MM.1S (cell line): ENCODE data around the gene LYZL6.

Experiments used
- DNase-seq: peaks from one replicate; pipeline ENCODE4 v3.0.0-alpha.2; 2015
- H2AFZ ChIP-seq: fragments of 300-600 bp; sonication (generic); 2 replicates; pipeline ENCODE4 v1.6.0; 2016; ENCODE audit warnings: antibody characterized with exemption, low read length
- H3F3A ChIP-seq: fragments of 300-600 bp; sonication (generic); 2 replicates; pipeline ENCODE4 v1.6.1; 2016; ENCODE audit warnings: mild to moderate bottlenecking, antibody characterized with exemption, low read length, moderate library complexity, mixed read lengths; ENCODE audit not compliant: insufficient read depth
- H3K27ac ChIP-seq: fragments of 300-600 bp; sonication (generic); 2 replicates; pipeline ENCODE4 v1.5.1; 2016; ENCODE audit warnings: mild to moderate bottlenecking, low read length
- H3K27me3 ChIP-seq: fragments of 300-600 bp; sonication (generic); replicated peaks from 2 replicates; pipeline ENCODE4 v1.6.0; 2016; ENCODE audit warnings: low read length; ENCODE audit not compliant: insufficient read depth
- H3K36me3 ChIP-seq: fragments of 300-600 bp; sonication (generic); replicated peaks from 2 replicates; pipeline ENCODE4 v1.6.1; 2016; ENCODE audit warnings: mild to moderate bottlenecking, low read length, mixed read lengths; ENCODE audit not compliant: insufficient read depth
- H3K4me1 ChIP-seq: fragments of 300-600 bp; sonication (generic); 2 replicates; pipeline ENCODE4 v1.6.1; 2016; ENCODE audit warnings: low read length, mixed read lengths
- H3K4me2 ChIP-seq: fragments of 300-600 bp; sonication (generic); 2 replicates; pipeline ENCODE4 v1.6.0; 2016; ENCODE audit warnings: low read depth, low read length
- H3K4me3 ChIP-seq: fragments of 300-600 bp; sonication (generic); 2 replicates; pipeline ENCODE4 v1.5.1; 2016; ENCODE audit warnings: low read length, mixed read lengths
- H3K79me2 ChIP-seq: fragments of 300-600 bp; sonication (generic); 2 replicates; pipeline ENCODE4 v1.6.1; 2016; ENCODE audit warnings: mixed run types, low read length, mixed read lengths
- H3K9ac ChIP-seq: fragments of 300-600 bp; sonication (generic); 2 replicates; pipeline ENCODE4 v1.6.1; 2016; ENCODE audit warnings: low read length, mixed read lengths
- H3K9me2 ChIP-seq: fragments of 300-600 bp; sonication (generic); replicated peaks from 2 replicates; pipeline ENCODE4 v1.6.1; 2016; ENCODE audit warnings: mild to moderate bottlenecking, low read length, mixed read lengths; ENCODE audit not compliant: insufficient read depth
- H3K9me3 ChIP-seq: fragments of 300-600 bp; sonication (generic); replicated peaks from 2 replicates; pipeline ENCODE4 v1.6.1; 2016; ENCODE audit warnings: mild to moderate bottlenecking, low read length, mixed read lengths; ENCODE audit not compliant: insufficient read depth
- H4K20me1 ChIP-seq: fragments of 300-600 bp; sonication (generic); 2 replicates; pipeline ENCODE4 v1.6.1; 2016; ENCODE audit warnings: mild to moderate bottlenecking, low read length, moderate library complexity, mixed read lengths; ENCODE audit not compliant: insufficient read depth
- EZH2 ChIP-seq: fragments of 300-600 bp; sonication (generic); optimal IDR thresholded peaks from 2 replicates; pipeline ENCODE3; 2017; ENCODE audit warnings: low read depth, mild to moderate bottlenecking, antibody characterized with exemption, low read length, mixed read lengths
- EZH2phosphoT487 ChIP-seq: fragments of 300-600 bp; sonication (generic); IDR thresholded peaks from 2 replicates; pipeline ENCODE4 v1.6.1; 2018; ENCODE audit warnings: antibody characterized with exemption, low read length
- TF ChIP-seq, protein P1 (sequence below): fragments of 300-600 bp; sonication (generic); IDR thresholded peaks from 2 replicates; pipeline ENCODE4 v1.5.1; 2016; ENCODE audit warnings: antibody characterized with exemption, low read length, mixed read lengths

Gene LYZL6

DNA sequence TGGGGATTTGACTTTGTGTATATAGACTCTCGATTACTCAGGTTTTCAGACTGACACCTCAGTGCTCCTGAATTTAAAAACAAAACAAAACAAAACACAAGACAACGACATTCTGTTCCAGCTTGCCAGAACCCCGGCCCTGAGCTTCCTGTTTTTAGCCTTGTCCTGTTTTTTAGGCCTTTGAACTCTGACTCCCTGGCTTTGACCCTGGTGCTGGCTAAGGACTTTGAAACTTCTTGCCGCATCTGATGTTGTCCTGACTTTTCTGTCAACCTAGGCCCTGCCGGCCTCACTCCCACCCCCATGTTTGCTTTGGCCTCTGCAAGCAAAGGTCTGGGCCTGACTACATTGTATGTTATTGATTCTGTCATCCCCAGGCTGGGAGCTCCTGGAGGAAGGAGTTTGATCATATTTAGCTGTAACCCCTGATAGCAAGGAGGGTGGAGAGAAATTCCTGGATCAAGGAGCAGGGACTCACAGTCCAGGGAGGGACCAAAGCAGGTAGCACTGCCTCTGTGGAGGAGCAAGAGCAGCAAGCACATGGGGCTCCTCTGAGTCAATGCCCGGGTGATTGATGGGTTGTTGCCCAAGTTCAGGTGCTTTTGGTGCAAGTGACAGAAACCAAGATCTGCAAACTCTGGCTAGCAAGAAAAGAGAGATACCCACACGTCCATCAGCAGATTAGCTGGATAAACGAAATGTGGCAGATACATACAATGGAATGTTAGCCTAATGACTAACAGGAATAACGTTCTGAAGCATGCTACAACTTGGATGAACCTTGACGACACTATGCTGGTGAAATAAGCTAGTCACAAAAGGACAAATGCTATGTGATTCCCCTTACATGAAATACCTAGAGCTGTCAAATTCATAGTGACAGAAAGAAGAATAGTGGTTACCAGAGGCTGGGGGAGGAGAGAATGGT, 30.1 kb upstream of the LYZL6 start:
- Histone ChIP-seq H3F3A (no peaks in the 10 kb centered on the region), H3K79me2 (no peaks in the 10 kb centered on the region), H3K4me2 (no peak overlapping the region), H2AFZ (no peak overlapping the region), H3K4me3 (no peak overlapping the region), H3K36me3 (no peaks in the 10 kb centered on the region), H3K27ac (no peak overlapping the region), H3K4me1 (peaks cover 15% of the 10 kb centered on the region), H3K27me3 (no peaks in the 10 kb centered on the region), H3K9ac (no peak overlapping the region), H3K9me3 (no peaks in the 10 kb centered on the region), H3K9me2 (no peaks in the 10 kb centered on the region), H4K20me1 (no peaks in the 10 kb centered on the region)
- DNase-seq = no peak
- TF ChIP-seq EZH2 (no peak), EZH2phosphoT487 (no peak)
- TF ChIP-seq, protein P1, sequence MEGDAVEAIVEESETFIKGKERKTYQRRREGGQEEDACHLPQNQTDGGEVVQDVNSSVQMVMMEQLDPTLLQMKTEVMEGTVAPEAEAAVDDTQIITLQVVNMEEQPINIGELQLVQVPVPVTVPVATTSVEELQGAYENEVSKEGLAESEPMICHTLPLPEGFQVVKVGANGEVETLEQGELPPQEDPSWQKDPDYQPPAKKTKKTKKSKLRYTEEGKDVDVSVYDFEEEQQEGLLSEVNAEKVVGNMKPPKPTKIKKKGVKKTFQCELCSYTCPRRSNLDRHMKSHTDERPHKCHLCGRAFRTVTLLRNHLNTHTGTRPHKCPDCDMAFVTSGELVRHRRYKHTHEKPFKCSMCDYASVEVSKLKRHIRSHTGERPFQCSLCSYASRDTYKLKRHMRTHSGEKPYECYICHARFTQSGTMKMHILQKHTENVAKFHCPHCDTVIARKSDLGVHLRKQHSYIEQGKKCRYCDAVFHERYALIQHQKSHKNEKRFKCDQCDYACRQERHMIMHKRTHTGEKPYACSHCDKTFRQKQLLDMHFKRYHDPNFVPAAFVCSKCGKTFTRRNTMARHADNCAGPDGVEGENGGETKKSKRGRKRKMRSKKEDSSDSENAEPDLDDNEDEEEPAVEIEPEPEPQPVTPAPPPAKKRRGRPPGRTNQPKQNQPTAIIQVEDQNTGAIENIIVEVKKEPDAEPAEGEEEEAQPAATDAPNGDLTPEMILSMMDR = no peak

DNA sequence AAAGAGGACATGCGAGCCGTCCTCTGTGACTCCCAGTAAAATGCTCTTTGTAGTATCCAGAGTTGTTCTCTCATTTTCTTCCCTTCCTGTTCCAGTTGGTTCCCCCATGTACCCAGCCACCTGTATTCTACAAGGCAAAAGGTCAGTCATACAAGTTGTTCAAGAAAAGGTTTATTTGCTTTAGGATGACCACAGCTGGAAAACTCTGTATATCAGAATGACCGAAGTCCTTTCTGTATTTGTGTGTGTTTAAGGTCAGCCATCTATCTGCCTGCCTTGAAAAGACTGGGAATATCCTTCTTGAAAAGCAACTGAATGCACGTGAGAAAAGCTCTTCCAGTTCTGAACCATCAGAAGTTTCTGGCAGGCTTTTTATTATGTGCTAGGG, 29.4 kb upstream of the LYZL6 start:
- no peak overlapping the region for H3K27ac ChIP-seq
- H3K79me2 ChIP-seq = no peaks in the 10 kb centered on the region
- no peak overlapping the region for H3K9ac ChIP-seq
- H3K9me3 ChIP-seq = no peaks in the 10 kb centered on the region
- no peak overlapping the region for H2AFZ ChIP-seq
- H3K9me2 ChIP-seq = no peaks in the 10 kb centered on the region
- TF ChIP-seq, protein P1 = no peak
- no peak for TF ChIP-seq EZH2phosphoT487
- no peak for TF ChIP-seq EZH2
- no peak for DNase-seq
- H3K36me3 ChIP-seq = no peaks in the 10 kb centered on the region
- H3K4me3 ChIP-seq = no peak overlapping the region
- H3K4me2 ChIP-seq = no peak overlapping the region
- no peaks in the 10 kb centered on the region for H3F3A ChIP-seq
- H4K20me1 ChIP-seq = no peaks in the 10 kb centered on the region
- H3K27me3 ChIP-seq = no peaks in the 10 kb centered on the region
- H3K4me1 ChIP-seq = peaks cover 15% of the 10 kb centered on the region

DNA sequence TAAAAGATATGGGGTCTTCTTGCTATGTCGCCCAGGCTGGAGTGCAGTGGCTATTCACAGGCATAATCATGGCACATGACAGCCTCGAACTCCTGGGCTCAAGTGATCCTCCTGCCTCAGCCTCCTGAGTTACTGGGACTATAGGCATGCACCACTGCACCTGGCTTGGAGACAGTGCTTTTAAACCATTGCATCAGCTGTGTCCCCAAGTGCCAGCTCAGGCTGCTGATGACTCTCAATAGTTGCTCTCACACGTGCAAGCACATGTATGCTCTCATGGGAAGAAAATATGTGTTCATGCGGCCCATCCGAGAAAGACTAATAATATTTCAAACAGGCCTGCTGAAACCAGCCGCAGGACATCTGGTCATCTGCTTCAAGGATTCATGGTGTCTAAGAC, 29.0 kb upstream of the LYZL6 start:
- no peak overlapping the region for H3K27ac ChIP-seq
- no peaks in the 10 kb centered on the region for H3K36me3 ChIP-seq
- no peaks in the 10 kb centered on the region for H3K79me2 ChIP-seq
- no peaks in the 10 kb centered on the region for H3K9me3 ChIP-seq
- no peaks in the 10 kb centered on the region for H3K9me2 ChIP-seq
- no peak overlapping the region for H2AFZ ChIP-seq
- H3K4me2 ChIP-seq = no peak overlapping the region
- H3F3A ChIP-seq = no peaks in the 10 kb centered on the region
- no peaks in the 10 kb centered on the region for H4K20me1 ChIP-seq
- no peaks in the 10 kb centered on the region for H3K27me3 ChIP-seq
- no peak for DNase-seq
- no peak for TF ChIP-seq EZH2phosphoT487
- TF ChIP-seq, protein P1 = no peak
- no peak for TF ChIP-seq EZH2
- peaks cover 15% of the 10 kb centered on the region for H3K4me1 ChIP-seq
- no peak overlapping the region for H3K9ac ChIP-seq
- H3K4me3 ChIP-seq = no peak overlapping the region
